ENCODE data around the gene IFIT2.
"Not testable (repeated sequence)": the region's sequence is repeated elsewhere in the genome, so short reads cannot be mapped to it uniquely, and the experiment has no call there.

Gene IFIT2

GRCh38 chr10:89301721-89302445 is at the start of gene IFIT2:
Gene IFIT2 (plus strand): TSS chr10:89302046. CDS start chr10:89302124, 78 bp downstream.
- peak; percentile 79 for DNase-seq (ENCODE audit: low read depth)

GRCh38 chr10:89252225-89252585 is 49.6 kb upstream of the IFIT2 start:
- no peak for DNase-seq (ENCODE audit: low read depth)

GRCh38 chr10:89255091-89255579 is 46.7 kb upstream of the IFIT2 start:
- DNase-seq (ENCODE audit: low read depth) = not testable (repeated sequence)

GRCh38 chr10:89255793-89256192 is 46.1 kb upstream of the IFIT2 start:
- no peak for DNase-seq (ENCODE audit: low read depth)

GRCh38 chr10:89256340-89256739 is 45.5 kb upstream of the IFIT2 start:
- no peak for DNase-seq (ENCODE audit: low read depth)

GRCh38 chr10:89256962-89257361 is 44.9 kb upstream of the IFIT2 start:
- no peak for DNase-seq (ENCODE audit: low read depth)

- DNase-seq (ENCODE audit: low read depth) = no peak
These were observed 44.3 kb upstream of the IFIT2 start for GRCh38 chr10:89257581-89257980.

GRCh38 chr10:89258881-89259280 is 43.0 kb upstream of the IFIT2 start:
- DNase-seq (ENCODE audit: low read depth) = no peak

GRCh38 chr10:89262086-89263051 is 39.5 kb upstream of the IFIT2 start:
- DNase-seq (ENCODE audit: low read depth) = peak; percentile 93

GRCh38 chr10:89263091-89263490 is 38.8 kb upstream of the IFIT2 start:
- DNase-seq (ENCODE audit: low read depth) = no peak

- DNase-seq (ENCODE audit: low read depth) = no peak
These were observed 38.3 kb upstream of the IFIT2 start for GRCh38 chr10:89263531-89263930.

GRCh38 chr10:89266721-89267453 is 35.0 kb upstream of the IFIT2 start:
- no peak for DNase-seq (ENCODE audit: low read depth)

GRCh38 chr10:89269433-89270152 is 32.3 kb upstream of the IFIT2 start:
- no peak for DNase-seq (ENCODE audit: low read depth)

- no peak for DNase-seq (ENCODE audit: low read depth)
These were observed 31.7 kb upstream of the IFIT2 start for GRCh38 chr10:89270153-89270483.

- no peak for DNase-seq (ENCODE audit: low read depth)
These were observed 30.3 kb upstream of the IFIT2 start for GRCh38 chr10:89271532-89271931.

- DNase-seq (ENCODE audit: low read depth) = no peak
These were observed 28.2 kb upstream of the IFIT2 start for GRCh38 chr10:89273680-89274079.

- DNase-seq (ENCODE audit: low read depth) = peak; percentile 80
These were observed 26.9 kb upstream of the IFIT2 start for GRCh38 chr10:89274928-89275327.

GRCh38 chr10:89275383-89275782 is 26.5 kb upstream of the IFIT2 start:
- DNase-seq (ENCODE audit: low read depth) = no peak

GRCh38 chr10:89278034-89278535 is 23.8 kb upstream of the IFIT2 start:
- DNase-seq (ENCODE audit: low read depth) = peak; percentile 98

GRCh38 chr10:89278900-89279392 is 22.9 kb upstream of the IFIT2 start:
- DNase-seq (ENCODE audit: low read depth) = no peak

- peak; percentile 54 for DNase-seq (ENCODE audit: low read depth)
These were observed 22.4 kb upstream of the IFIT2 start for GRCh38 chr10:89279421-89279869.

All from EH (cell line).